Activated gamma-delta T cell (primary cell): ENCODE results near the gene MAP3K9.

Experiments
- DNase-seq: peaks from one replicate; lab custom pipeline; 2025; lab: John Stamatoyannopoulos, UW

The MAP3K9 gene

DNA sequence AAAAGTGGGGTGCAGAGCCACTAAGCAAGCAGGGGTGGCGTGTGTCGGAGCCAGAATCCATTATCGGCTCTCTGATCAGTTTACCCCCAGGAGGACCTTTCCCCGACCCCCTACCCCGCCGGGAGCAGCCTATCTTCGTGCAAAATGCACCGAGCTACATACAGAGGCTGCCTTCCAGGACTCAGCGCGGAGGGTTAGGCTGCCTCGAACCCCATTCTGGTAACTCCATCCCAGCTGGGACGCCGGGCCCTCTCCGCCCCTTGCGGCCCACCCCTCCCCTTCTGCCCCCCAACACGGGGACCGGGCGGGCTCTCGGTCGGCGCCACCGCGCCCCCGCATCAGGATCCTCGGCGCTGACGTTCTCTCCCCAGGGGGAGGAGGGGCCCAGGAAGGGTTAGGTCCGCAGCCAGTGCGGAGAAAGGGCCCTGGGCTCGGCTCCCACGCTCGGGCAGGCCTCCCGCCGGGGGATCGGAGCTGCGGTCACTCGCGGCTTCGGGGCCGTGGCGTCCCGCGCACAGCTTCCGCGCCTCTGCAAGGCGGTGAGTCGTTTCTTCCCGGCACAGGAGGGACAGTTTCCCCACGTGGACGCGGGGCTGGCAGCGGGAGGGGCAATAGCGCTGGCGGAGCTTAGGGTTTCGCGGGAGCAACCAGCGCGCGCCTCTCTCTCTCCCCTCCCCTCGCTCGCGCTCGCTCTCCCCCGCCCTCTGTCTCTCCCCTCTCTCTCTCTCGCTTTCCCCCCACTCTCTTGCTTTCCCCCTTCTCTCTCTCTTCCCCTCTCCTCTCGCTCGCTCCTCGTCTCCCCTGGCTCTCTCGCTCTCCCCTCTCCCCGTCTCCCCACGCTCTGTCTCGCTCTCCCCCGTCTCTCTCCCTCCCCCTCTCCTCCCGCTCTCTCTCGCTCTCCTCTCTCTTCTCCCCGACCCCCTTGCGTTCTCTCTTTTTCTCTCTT lies 12.5 kb upstream of the MAP3K9 start:
- peak; percentile 49 for DNase-seq

DNA sequence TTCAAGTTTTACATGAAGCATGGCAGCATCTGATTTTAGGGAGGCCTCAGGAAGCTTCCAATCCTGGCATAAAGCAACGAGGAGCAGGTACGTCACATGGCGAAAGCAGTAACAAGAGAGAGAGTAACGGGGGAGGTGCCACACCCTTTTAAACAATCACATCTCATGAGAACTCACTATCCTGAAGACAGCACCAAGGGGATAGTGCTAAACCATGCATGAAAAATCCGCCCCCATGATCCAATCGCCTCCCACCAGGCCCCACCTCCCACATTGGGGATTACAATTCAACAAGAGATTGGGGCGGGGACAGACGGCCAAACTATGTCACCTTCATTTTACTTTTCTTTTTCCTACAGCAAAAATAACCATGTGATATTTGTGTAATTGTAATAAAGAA lies 7.2 kb upstream of the MAP3K9 start:
- no peak for DNase-seq

DNA sequence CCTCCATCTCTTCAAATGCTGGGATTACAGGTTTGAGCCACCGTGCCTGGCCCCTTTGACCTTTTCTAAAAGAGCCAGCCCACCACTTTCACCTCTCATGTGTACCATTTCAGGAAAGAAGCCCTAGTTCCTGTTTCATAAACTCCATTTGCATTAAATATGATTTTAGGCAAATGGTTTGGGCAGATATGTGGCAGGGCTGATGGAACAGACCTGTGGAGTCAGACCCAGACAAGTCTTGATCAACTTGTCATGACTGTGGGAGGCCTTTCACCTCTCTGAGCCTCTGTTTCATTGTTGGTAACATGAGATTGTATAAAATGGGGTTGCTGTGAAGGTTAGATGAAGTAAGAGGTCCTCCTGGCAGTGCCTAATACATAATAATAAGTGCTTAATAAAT lies 5.2 kb upstream of the MAP3K9 start:
- no peak for DNase-seq

DNA sequence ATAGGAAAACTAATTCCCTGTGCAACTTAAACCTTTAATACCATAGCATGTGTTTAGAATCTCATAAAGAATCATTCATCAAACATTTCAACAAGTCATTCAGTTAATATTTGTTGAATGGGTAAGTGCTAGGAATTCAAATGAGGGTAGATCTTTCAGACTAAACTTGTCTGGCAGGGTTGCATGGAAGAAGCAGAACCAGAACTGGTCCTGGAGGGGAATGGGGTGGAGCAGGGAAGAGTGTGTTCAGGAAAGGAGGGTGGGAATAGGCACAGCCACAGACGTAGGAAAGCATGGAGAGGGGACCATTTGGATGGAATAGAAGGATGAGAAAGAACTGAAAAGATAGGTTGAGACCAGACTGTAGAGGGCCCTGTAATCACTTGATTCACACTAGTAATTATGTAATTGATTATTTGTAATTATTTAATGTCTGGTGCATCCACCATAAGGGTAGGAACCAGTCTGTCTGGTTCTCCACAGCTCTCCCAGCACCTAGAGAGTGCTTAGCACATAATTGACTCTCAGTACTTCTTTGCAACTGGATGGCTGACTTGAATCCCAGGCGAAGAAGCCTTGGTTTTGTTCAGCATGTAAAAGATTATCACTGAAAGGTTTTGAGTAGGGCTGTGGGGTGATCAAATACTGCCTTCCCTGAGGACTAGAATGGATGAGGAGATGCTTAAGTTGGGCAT lies 3.0 kb upstream of the MAP3K9 start:
- no peak for DNase-seq

DNA sequence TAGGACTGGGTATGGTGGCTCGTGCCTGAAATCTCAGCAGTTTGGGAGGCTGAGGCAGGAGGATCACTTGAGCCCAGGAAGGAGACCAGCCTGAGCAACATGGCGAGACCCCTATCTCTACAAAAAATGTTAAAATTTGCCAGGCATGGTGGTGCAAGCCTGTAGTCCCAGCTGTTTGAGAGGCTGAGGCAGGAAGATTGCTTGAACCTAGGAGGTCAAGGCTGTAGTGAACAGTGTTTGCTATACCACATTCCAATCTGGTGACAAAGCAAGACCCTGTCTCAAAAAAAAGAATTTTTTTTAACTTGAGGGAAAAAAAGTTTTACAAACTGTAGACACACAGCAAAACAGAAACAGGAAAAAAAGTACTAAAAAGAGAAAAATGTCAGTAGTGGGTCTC lies 2.3 kb upstream of the MAP3K9 start:
- no peak for DNase-seq

GRCh38 chr14:70811050-70811449 lies 1.7 kb upstream of the MAP3K9 start:
- DNase-seq = no peak

DNA sequence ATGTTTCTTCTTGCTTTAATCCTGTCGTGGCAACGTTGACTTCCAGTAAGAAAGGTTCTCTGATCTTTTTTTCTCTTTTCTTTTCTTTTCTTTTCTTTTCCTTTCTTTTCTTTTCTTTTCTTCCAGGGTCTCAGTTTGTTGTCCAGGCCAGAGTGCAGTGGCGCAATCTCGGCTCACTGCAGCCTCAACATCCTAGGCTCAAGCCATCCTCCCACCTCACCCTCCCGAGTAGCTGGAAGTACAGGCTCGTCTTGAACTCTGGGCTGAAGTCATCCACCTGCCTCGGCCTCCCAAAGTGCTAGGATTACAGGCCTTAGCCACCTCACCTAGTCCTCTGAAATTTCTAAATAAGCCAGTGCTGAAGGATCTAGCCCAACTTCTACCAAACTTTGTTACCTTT lies 1.3 kb upstream of the MAP3K9 start:
- no peak for DNase-seq

GRCh38 chr14:70808416-70809224 lies 693 bp downstream of the MAP3K9 start:
- DNase-seq = peak; percentile 42

DNA sequence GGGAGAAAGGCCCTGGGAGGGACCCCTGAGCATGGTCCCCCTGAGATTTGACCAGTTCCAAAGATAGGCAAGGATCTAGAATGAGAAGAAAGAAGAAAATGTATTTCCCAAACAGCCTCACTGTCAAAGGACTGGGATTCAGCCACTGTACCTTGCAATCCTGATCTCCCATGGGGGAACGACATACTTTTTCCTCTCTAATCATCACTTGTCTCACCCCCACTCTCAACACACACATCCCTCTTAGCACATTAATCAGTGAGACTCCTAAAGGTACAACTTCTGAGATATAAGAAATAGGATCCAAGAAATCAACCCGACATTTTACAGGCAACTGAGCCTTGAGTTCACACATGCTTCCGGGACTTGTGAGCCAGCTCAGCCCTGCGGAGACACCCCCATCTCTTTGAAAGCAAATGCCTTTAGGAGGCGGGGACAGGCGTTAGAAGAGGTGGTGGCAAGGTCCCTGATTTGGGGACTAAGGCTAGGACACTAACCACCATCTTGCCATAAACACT lies 1.4 kb downstream of the MAP3K9 start:
- no peak for DNase-seq

GRCh38 chr14:70804556-70805162 lies 4.7 kb downstream of the MAP3K9 start:
- DNase-seq = no peak

DNA sequence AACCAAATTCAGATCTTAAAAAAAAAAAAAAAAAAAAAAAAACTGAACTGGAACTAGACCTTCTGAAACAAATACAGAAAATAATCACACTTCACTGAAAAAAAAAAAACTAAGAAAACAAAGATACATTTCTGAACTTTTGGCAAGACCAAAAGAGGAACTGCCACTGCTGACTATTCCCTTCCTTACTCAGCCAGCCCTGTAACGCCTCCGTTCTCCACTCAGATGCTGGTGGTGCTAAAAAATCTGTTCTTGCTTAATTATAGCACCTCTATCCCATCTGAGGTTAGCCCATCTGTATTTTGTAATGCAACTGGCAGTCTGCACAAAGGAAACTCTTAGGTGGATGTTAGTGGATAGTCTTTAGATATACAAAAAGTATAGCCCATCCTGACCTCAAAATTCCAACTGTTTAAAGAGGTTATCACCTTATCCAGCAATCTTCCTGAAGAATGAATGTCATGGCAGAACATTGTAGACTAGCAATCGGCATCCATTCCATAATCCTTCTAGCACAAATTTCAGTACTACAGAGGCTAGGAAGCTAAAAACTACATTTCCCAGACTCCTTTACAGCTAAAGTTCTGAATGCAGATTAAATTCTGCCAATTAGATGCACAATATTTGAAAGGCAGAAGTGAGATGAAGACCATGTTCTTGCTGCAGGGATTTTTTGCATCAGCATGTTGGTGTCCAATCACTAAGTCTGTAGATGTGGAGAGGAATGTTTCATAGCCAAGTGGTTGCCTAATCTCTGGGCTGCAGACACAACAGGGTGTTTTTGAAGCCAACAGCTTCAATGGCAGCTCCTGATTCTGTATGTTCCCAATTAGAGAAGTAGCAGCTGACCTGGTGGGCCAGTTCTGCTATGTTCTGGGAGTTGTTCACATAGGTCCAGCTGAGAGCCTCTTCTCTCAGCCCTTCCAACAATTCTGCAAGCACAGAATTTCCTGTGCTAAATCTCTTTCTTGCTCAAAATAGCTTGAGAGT lies 5.7 kb downstream of the MAP3K9 start:
- no peak for DNase-seq

GRCh38 chr14:70802379-70802778 lies 6.9 kb downstream of the MAP3K9 start:
- DNase-seq = no peak

- no peak for DNase-seq
Observed at GRCh38 chr14:70801836-70802235, 7.5 kb downstream of the MAP3K9 start.

GRCh38 chr14:70796551-70796950 lies 12.8 kb downstream of the MAP3K9 start:
- no peak for DNase-seq

DNA sequence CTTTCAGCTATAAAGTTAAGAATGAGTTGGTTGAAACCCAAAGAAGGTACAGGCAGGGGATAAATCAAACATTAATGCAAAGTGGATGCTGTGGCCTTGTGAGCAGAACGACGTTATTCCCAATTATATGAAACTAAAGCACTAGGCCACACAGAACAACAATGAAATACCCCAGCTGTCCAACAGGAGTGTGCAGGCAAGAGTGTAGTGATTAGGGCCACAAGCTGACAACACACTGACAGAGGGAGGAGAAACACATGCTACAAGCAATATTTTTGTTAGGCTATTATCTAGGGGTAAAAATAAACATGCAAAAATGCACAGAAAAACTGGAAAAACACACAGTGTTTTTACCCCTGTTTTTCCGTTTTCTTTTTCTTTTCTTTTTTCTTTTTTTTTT lies 15.0 kb downstream of the MAP3K9 start:
- no peak for DNase-seq

- no peak for DNase-seq
Observed at GRCh38 chr14:70793637-70794036, 15.7 kb downstream of the MAP3K9 start.

DNA sequence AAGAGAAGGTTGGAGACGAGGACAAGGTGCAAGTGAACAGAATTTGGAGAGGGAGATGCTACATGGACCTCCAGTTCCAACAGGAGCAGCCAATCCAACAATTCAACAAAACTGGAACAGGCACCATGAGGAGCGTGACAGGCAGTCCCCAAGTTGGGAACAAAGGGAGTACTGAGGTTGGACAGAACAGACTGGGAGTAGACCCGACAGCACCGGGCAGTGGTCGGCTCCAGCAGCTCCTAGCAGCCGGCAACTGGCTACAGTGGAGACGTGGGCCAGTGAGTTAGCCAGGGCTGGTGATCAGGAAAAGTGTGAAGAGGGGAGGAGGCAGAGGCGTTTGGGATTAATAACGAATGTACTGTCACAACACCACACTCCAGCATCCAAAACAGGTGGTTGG lies 16.4 kb downstream of the MAP3K9 start:
- no peak for DNase-seq

GRCh38 chr14:70791971-70792370 lies 17.3 kb downstream of the MAP3K9 start:
- DNase-seq = no peak

- no peak for DNase-seq
Observed at GRCh38 chr14:70789961-70790360, 19.4 kb downstream of the MAP3K9 start.

DNA sequence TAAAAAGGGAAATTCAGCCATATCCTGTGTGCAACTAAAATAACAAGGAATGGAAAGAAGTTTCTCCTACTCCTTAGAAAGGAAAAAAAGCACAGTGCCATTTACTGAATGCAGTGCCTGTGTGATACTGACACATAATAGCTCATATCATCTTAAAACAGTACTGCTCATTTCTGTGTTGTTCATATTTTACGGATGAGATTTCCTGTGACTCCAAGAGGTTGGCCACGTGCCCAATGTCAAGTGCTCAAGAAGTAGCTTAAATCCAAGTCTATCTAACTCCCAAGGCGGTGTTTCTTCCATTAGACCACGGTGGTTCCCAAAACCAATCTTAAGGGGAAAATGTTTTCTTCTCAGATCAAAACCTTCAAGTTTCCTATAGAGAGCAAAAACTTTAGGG lies 20.0 kb downstream of the MAP3K9 start:
- DNase-seq = no peak

DNA sequence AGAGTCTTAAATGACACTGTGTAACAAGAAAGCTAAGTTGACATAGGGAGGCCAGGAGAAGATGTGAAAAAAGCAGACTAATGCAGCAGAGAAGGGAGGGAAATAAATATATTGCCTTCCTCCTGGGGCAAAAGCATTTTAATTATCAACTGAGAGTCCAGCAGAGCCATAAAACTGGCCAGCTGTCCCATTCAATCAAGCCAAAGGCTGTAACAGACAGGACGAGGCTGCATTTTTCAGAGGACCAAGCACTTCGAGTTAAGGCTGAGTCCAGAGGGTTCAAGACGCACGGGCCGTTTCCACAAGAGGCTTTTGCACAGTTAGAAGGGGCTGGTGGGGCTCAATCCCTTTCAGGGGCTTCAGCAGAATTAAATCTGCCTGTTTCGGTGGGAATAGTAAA lies 20.4 kb downstream of the MAP3K9 start:
- no peak for DNase-seq
